ENCODE results near the gene CCNH.

GRCh38 chr5:87361031-87361445 is 51.7 kb downstream of the CCNH start:
- TF ChIP-seq CTCF (conservative IDR thresholded peaks at IDR 0.05; ENCODE audit: low read length) = no peak
- no peak for TF ChIP-seq EZH2phosphoT487 (IDR thresholded peaks at IDR 0.05; ENCODE audit: borderline replicate concordance, low read depth, low read length)
